ENCODE measurements around the gene LATS2. TPM values are rescaled to one million over a fixed set of nuclear protein-coding genes. Genes with fewer than 3 reads are reported as not detected.

The LATS2 gene
- total and polyA plus RNA-seq, 2 of the 8 experiments (the other 6 are each of a cell fraction or from before 2014, with no cell fraction given), result 8.3 to 26.2 TPM

GRCh38 chr13:20927596-20928257, 133.7 kb downstream of the LATS2 start:
- no peaks in the 10 kb centered on the region for H3K27me3 ChIP-seq (replicated peaks in 1 of 4; ENCODE audit: control insufficient read depth in 3 of 4, extremely low read depth in 1 of 4, insufficient read depth in 3 of 4, low read length in 3 of 4)
- H3K23ac ChIP-seq (ENCODE audit: insufficient read length), result no peak overlapping the region
- H3K79me2 ChIP-seq (ENCODE audit: control insufficient read depth in 1 of 2, insufficient read depth in 2 of 2, low read length in 2 of 2), result no peaks in the 10 kb centered on the region
- no peak overlapping the region for H2BK20ac ChIP-seq (ENCODE audit: low read length)
- no peak overlapping the region for H3K27ac ChIP-seq (ENCODE audit: low read depth, low read length)
- no peak overlapping the region for H4K8ac ChIP-seq (ENCODE audit: extremely low read depth, insufficient read depth, low read length)
- no peaks in the 10 kb centered on the region for H3K79me1 ChIP-seq (ENCODE audit: low read depth, low read length)
- DNase-seq (ENCODE audit: low read depth in 1 of 2, low spot score in 2 of 2) (no peak), FAIRE-seq (no peak)
- H3K18ac ChIP-seq (ENCODE audit: extremely low read depth, low read length), result no peak overlapping the region
- no peak overlapping the region for H2BK120ac ChIP-seq (replicated peaks; ENCODE audit: low read depth, low read length)
- H2BK5ac ChIP-seq (ENCODE audit: low read depth, low read length), result no peak overlapping the region
- H3K36me3 ChIP-seq (ENCODE audit: control insufficient read depth in 2 of 4, insufficient read depth in 4 of 4, low read length in 3 of 4), result no peaks in the 10 kb centered on the region
- POLR2A ChIA-PET (ENCODE audit: partially characterized antibody), result interaction anchor here (0.9 kb wide), 1 partner anchor 25 kb away, joined by 3 read pairs; the partner anchor contains the start of gene XPO4
- H4K5ac ChIP-seq (ENCODE audit: insufficient read length, low read depth, low read length), result no peak overlapping the region
- H4K20me1 ChIP-seq (replicated peaks in 1 of 2; ENCODE audit: control insufficient read depth in 1 of 2, insufficient read depth in 2 of 2, low read length in 2 of 2), result no peaks in the 10 kb centered on the region
- no peak overlapping the region for H3K4me2 ChIP-seq (ENCODE audit: insufficient read depth in 1 of 2, low read depth in 2 of 2, low read length in 2 of 2)
- H3K56ac ChIP-seq (replicated peaks; ENCODE audit: insufficient read length, low read depth, low read length), result no peak overlapping the region
- H3K9ac ChIP-seq (replicated peaks in 1 of 4; ENCODE audit: extremely low read depth in 1 of 4, low read depth in 3 of 4, low read length in 3 of 4), result no peak overlapping the region
- H3K4me1 ChIP-seq (replicated peaks in 1 of 4; ENCODE audit: control insufficient read depth in 3 of 4, insufficient read depth in 4 of 4, low read length in 3 of 4), result peaks cover 0 to 4% (median under 1%) of the 10 kb centered on the region in 4 experiments; a peak in 1 of 7 replicates
- H2BK15ac ChIP-seq (ENCODE audit: low read length), result no peak overlapping the region
- CTCF ChIA-PET (ENCODE audit: partially characterized antibody), result interaction anchor here (0.6 to 4.7 kb wide), 5 partner anchors 8 to 145 kb away, joined by 3 to 33 read pairs (median 4); no protein-coding TSS in a partner anchor
- H3K23me2 ChIP-seq (ENCODE audit: low read depth, low read length), result no peaks in the 10 kb centered on the region
- H2AK5ac ChIP-seq (ENCODE audit: low read depth, low read length), result no peak overlapping the region
- H2BK12ac ChIP-seq (ENCODE audit: low read depth, low read length), result no peak overlapping the region
- 90% methylated on average over 4 of the region's 4 CpGs; no CpG with 5 or more reads in 1 of the 2 experiments for WGBS, 2 experiments (ENCODE audit: extremely low coverage in 1 of 2, insufficient coverage in 1 of 2, insufficient read length in 1 of 2, insufficient replicate concordance in 2 of 2, low coverage in 1 of 2, low lambda C conversion rate in 2 of 2, missing lambda C conversion rate in 1 of 2)
- H2AFZ ChIP-seq (ENCODE audit: low read length), result no peak overlapping the region
- H3K4me3 ChIP-seq (ENCODE audit: extremely low read depth in 1 of 4, insufficient read depth in 2 of 4, low read depth in 3 of 4, low read length in 4 of 4), result no peak overlapping the region
- no peaks in the 10 kb centered on the region for H3K9me3 ChIP-seq (ENCODE audit: insufficient read depth in 2 of 2, low read depth in 1 of 2, low read length in 1 of 2)
- no peak overlapping the region for H4K91ac ChIP-seq (replicated peaks; ENCODE audit: insufficient read length, low read length)
- H3K14ac ChIP-seq (ENCODE audit: insufficient read length), result no peak overlapping the region
- no peak overlapping the region for H3K4ac ChIP-seq (replicated peaks; ENCODE audit: insufficient read length, low read depth, low read length)
- no peak for TF ChIP-seq TAF1 (IDR thresholded peaks at IDR 0.05; ENCODE audit: low read depth, low read length)
- TF ChIP-seq GTF2F1 (IDR thresholded peaks at IDR 0.05; ENCODE audit: borderline replicate concordance, low read depth, low read length), result no peak
- no peak for TF ChIP-seq SIN3A (conservative IDR thresholded peaks at IDR 0.05 in 1 of 2, IDR thresholded peaks at IDR 0.05 in 1 of 2; ENCODE audit: low read depth in 1 of 2, low read length in 2 of 2)
- TF ChIP-seq YY1 (IDR thresholded peaks at IDR 0.05; ENCODE audit: low read depth, low read length), result no peak
- TF ChIP-seq RNF2 (IDR thresholded peaks at IDR 0.05; ENCODE audit: borderline replicate concordance, low read depth, low read length, missing control alignments, poor library complexity, severe bottlenecking), result no peak
- TF ChIP-seq MAX (IDR thresholded peaks at IDR 0.05), result no peak
- no peak for TF ChIP-seq SAP30 (IDR thresholded peaks at IDR 0.05; ENCODE audit: insufficient read depth, insufficient replicate concordance, low read length)
- TF ChIP-seq CTCF (IDR thresholded peaks at IDR 0.05; ENCODE audit: control extremely low read depth in 1 of 3, insufficient read depth in 1 of 3, low read depth in 1 of 3, low read length in 3 of 3), result no peak
- TF ChIP-seq BRCA1 (IDR thresholded peaks at IDR 0.05; ENCODE audit: low read depth, low read length), result no peak
